ENCODE data around the gene SMYD5.

GRCh38 chr2:73233154-73233931 is 19.3 kb downstream of the SMYD5 start, which contains the start of gene PRADC1:
- TF ChIP-seq PAX5 (IDR thresholded peaks at IDR 0.05; ENCODE audit: insufficient read depth, low read length, severe bottlenecking), result no peak
- peak; percentile 44; the same call in 1 of the 2 replicates for TF ChIP-seq POLR2AphosphoS5 (IDR thresholded peaks at IDR 0.05; ENCODE audit: low read depth, low read length)
- TF ChIP-seq POLR2A (IDR thresholded peaks at IDR 0.05; ENCODE audit: low read depth, low read length), result peak; percentile 63; the same call in 1 of the 2 replicates
- no peak for TF ChIP-seq POU2F2 (IDR thresholded peaks at IDR 0.05; ENCODE audit: low read depth, low read length)
- no peak for TF ChIP-seq TAF1 (IDR thresholded peaks at IDR 0.05; ENCODE audit: low read depth, low read length)
